ENCODE data around the gene SFXN5.

SFXN5 gene

DNA sequence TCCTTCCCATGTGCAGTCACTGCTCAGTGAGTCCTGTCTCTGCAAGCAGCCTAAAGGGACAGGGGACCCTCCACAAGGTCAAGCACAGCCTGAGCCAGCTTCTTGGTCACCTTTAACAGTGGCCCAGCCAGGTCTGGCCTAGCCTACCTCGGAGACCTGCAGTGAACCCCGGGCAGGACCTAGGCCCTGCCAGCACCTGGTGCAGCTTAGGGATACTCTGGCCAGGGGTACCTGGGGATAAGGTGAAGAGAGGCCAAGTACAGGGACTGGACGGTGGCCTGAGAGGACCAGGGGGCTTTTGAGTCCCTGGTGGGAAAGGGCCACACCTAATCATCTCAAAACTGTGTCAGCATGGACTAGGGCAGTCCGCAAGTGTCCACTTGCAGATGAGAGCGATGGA lies 86.4 kb downstream of the SFXN5 start:
- TF ChIP-seq, protein P1, sequence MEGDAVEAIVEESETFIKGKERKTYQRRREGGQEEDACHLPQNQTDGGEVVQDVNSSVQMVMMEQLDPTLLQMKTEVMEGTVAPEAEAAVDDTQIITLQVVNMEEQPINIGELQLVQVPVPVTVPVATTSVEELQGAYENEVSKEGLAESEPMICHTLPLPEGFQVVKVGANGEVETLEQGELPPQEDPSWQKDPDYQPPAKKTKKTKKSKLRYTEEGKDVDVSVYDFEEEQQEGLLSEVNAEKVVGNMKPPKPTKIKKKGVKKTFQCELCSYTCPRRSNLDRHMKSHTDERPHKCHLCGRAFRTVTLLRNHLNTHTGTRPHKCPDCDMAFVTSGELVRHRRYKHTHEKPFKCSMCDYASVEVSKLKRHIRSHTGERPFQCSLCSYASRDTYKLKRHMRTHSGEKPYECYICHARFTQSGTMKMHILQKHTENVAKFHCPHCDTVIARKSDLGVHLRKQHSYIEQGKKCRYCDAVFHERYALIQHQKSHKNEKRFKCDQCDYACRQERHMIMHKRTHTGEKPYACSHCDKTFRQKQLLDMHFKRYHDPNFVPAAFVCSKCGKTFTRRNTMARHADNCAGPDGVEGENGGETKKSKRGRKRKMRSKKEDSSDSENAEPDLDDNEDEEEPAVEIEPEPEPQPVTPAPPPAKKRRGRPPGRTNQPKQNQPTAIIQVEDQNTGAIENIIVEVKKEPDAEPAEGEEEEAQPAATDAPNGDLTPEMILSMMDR (IDR thresholded peaks at IDR 0.05): no peak

GRCh38 chr2:72984172-72984671 lies 87.3 kb downstream of the SFXN5 start:
- TF ChIP-seq, protein P1 (IDR thresholded peaks at IDR 0.05): no peak

DNA sequence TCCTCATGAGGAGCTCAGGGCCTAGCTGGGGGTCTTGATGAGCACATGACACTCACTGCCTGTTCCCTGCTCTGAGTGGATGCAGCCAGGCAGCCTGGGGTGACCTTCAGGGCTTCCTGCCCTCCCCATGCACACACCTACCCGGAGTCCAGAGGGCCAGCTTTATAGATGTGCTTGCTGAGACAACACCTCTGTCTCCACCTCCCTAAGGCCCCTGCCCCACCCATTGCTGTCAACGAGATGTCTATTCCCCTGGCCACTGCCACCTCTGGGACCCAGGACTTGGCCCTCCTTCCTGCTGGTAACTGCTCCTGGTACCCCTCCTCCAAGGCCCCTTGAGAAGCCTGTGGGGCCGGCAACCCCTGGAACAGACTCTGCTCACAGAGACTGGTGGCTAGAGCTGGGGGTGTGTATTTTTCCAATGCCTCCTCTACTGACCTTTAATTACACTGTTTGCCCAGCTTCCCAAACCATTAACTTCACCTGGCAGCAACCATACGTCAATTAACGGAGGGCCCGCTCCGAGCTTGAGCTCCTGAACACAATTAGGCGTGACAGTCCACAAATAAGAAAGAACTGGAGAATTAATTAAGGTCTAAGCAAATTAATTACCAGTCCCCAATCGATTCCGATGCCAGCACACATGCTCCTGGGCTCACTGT lies 87.9 kb downstream of the SFXN5 start:
- TF ChIP-seq, protein P1 (IDR thresholded peaks at IDR 0.05): no peak

GRCh38 chr2:72982781-72983499 lies 88.6 kb downstream of the SFXN5 start:
- TF ChIP-seq, protein P1 (IDR thresholded peaks at IDR 0.05): no peak

DNA sequence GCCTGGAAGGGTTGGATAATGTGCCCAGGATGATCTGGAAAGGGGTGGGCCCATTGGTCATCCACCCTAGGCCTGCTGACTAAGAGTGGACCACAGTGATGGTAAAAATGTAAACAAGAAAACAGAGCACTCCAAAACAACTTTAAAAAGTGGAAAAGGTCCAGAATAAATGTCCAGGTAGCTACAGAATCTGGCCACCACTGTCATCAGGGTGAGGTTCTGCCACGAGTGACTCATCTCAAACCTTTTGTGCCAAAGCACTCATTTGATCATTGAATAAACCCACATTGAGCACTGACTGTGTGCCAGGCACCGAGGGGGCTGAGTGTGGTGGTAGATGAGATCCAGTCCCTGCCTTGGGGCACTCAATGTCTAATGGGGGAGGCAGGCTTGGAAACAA lies 89.3 kb downstream of the SFXN5 start:
- TF ChIP-seq, protein P1 (IDR thresholded peaks at IDR 0.05): no peak

DNA sequence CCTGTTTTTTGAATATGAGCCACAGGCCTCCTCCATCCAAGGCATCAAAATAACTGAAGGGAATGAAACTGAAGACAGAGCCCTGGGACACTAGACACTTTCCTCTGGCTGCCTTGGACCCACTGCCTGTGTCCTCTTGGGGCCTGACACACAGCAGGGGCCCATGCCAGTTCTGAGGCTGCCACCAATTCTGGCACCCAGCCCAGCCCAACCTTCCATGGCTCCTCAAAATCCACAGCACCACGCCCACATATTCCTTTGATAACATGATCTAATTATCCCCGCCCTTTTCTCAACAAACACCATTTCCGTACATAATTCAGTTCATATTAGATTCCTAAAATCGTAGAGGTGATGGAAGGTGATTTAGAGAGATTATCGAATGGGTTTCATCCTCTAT lies 90.0 kb downstream of the SFXN5 start:
- TF ChIP-seq, protein P1 (IDR thresholded peaks at IDR 0.05): no peak

DNA sequence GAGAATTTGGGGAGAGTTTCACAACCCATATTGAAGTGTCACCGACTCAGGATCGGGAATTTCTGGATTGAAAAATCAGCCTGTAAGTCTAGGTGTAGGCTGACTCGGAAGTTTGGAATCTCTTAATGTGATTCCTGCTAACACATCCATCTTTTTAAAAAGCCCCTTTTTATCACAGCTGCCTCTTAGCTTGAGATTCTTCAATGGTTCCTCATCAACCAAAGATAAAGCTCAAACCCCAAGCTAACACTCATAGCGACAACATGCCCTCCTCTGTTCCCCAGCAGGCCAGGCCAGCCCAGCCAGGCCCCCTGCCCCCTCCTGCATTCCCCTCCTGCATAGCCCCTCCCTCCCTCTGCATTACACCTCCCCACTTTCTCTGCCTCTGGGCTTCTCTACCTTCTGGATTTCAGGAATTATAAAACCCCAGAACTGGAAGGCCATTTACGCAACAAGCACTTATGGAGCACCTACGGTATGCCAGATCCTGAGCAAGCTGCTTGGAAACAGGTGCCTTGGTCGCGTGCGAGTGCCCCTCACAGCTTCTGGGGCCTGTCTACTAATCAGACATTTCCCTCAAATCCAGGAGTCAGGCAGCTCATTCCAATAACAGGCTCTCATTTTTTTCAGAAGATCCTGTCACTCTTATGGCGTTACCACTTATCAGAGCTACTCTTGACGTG lies 90.8 kb downstream of the SFXN5 start:
- TF ChIP-seq, protein P1 (IDR thresholded peaks at IDR 0.05): no peak
